GM12891 (cell line): ENCODE data around the gene TRIM7.
"Not testable (repeated sequence)": the region's sequence is repeated elsewhere in the genome, so short reads cannot be mapped to it uniquely, and the experiment has no call there.

Experiments
- DNase-seq: peaks from one replicate; pipeline ENCODE4 v3.0.0; 2011; ENCODE audit warnings: low spot score; ENCODE audit not compliant: insufficient read length
- FAIRE-seq: peaks from 2 replicates; lab custom pipeline; 2011; peaks lifted over from hg19 to GRCh38; lab: Jason Lieb, UNC
- PAX5 ChIP-seq: IDR thresholded peaks from 2 replicates; pipeline ENCODE4 v1.6.1; 2011; ENCODE audit warnings: low read length, moderate library complexity, mild to moderate bottlenecking; ENCODE audit not compliant: insufficient read depth, severe bottlenecking
- POLR2A ChIP-seq: IDR thresholded peaks from 2 replicates; pipeline ENCODE4 v1.6.1; 2011; ENCODE audit warnings: low read depth, low read length, control low read depth
- POLR2AphosphoS5 ChIP-seq: IDR thresholded peaks from 2 replicates; pipeline ENCODE4 v1.6.1; 2011; ENCODE audit warnings: low read depth, low read length, control low read depth
- POU2F2 ChIP-seq: IDR thresholded peaks from 2 replicates; pipeline ENCODE4 v1.6.1; 2011; ENCODE audit warnings: low read depth, mild to moderate bottlenecking, control low read depth, low read length, moderate library complexity
- SPI1 ChIP-seq: IDR thresholded peaks from 2 replicates; pipeline ENCODE4 v1.6.1; 2011; ENCODE audit warnings: low read depth, low read length, control low read depth
- TAF1 ChIP-seq: IDR thresholded peaks from 2 replicates; pipeline ENCODE4 v1.6.1; 2011; ENCODE audit warnings: low read depth, low read length, control low read depth

Gene TRIM7

GRCh38 chr5:181186022-181186421, 19.0 kb downstream of the TRIM7 start:
- FAIRE-seq (no peak), DNase-seq (no peak)
- TF ChIP-seq POU2F2, result no peak
- no peak for TF ChIP-seq PAX5
- no peak for TF ChIP-seq POLR2A
- no peak for TF ChIP-seq POLR2AphosphoS5

GRCh38 chr5:181185560-181185959, 19.4 kb downstream of the TRIM7 start:
- TF ChIP-seq SPI1, result no peak
- no peak for TF ChIP-seq POU2F2
- no peak for TF ChIP-seq PAX5
- TF ChIP-seq TAF1, result no peak
- no peak for TF ChIP-seq POLR2A
- TF ChIP-seq POLR2AphosphoS5, result no peak
- DNase-seq (no peak), FAIRE-seq (no peak)

GRCh38 chr5:181184845-181185216, 20.2 kb downstream of the TRIM7 start:
- FAIRE-seq (no peak), DNase-seq (no peak)
- TF ChIP-seq SPI1 (no peak), POLR2AphosphoS5 (no peak), POU2F2 (no peak)

- FAIRE-seq (no peak), DNase-seq (no peak)
- no peak for TF ChIP-seq PAX5
- no peak for TF ChIP-seq POLR2A
- no peak for TF ChIP-seq POU2F2
These were observed 22.3 kb downstream of the TRIM7 start for GRCh38 chr5:181182651-181183050.

- DNase-seq (no peak), FAIRE-seq (peak; percentile 73)
- TF ChIP-seq POLR2A (no peak), SPI1 (no peak), POLR2AphosphoS5 (no peak), TAF1 (no peak), PAX5 (no peak), POU2F2 (no peak)
These were observed 23.1 kb downstream of the TRIM7 start for GRCh38 chr5:181181650-181182565.

GRCh38 chr5:181177559-181177958, 27.4 kb downstream of the TRIM7 start:
- not testable (repeated sequence) for DNase-seq, FAIRE-seq

GRCh38 chr5:181176254-181176952, 28.6 kb downstream of the TRIM7 start:
- FAIRE-seq (no peak), DNase-seq (no peak)
- TF ChIP-seq PAX5, result no peak
- no peak for TF ChIP-seq POLR2A
- TF ChIP-seq SPI1, result no peak

- TF ChIP-seq PAX5 (no peak), TAF1 (no peak), SPI1 (no peak), POLR2A (no peak), POU2F2 (no peak), POLR2AphosphoS5 (no peak)
These were observed 31.3 kb downstream of the TRIM7 start for GRCh38 chr5:181173420-181174342.

GRCh38 chr5:181173027-181173419, 32.0 kb downstream of the TRIM7 start:
- FAIRE-seq, result no peak
- TF ChIP-seq SPI1 (peak; percentile 64), POLR2AphosphoS5 (no peak)
- DNase-seq, result no peak

More at GRCh38 chr5:181173420-181174342, 31.3 kb downstream of the TRIM7 start:
- DNase-seq, result no peak
- peak; percentile 5 for FAIRE-seq

GRCh38 chr5:181171782-181172181, 33.2 kb downstream of the TRIM7 start:
- TF ChIP-seq POLR2A, result no peak
- TF ChIP-seq PAX5, result no peak
- no peak for TF ChIP-seq POU2F2
- TF ChIP-seq POLR2AphosphoS5, result no peak
- no peak for TF ChIP-seq TAF1
- no peak for TF ChIP-seq SPI1
- no peak for DNase-seq
- FAIRE-seq, result no peak
